ENCODE measurements around the gene RNASEH2A.

RNASEH2A gene

DNA sequence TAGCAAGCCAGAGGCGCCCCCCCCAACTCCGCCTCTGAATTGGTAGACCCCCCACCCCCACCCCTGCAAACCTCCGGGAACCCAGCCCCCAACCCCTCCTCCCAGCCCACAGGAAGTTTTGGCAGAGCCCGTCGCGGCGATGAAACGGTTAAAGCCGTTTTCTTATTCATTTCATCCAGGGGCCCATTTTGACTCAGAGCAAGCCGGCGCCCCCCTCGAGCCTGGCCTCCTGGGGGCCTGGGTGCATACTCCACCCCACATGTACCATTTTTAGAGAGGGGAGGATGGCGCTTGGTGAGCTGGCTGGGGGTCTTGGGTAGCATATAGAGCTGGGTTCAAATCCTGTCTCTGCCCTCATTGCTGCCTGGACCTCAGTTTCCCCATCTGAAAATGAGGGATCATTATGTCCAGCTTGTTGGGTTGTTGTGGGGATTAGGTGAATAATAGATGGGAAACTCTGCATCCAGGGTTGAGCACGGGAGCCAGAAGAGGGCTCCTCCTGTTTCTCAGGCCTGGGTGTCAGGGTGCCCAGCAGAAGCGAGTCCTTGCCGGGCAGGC lies 23.0 kb upstream of the RNASEH2A start:
- no peak for DNase-seq

DNA sequence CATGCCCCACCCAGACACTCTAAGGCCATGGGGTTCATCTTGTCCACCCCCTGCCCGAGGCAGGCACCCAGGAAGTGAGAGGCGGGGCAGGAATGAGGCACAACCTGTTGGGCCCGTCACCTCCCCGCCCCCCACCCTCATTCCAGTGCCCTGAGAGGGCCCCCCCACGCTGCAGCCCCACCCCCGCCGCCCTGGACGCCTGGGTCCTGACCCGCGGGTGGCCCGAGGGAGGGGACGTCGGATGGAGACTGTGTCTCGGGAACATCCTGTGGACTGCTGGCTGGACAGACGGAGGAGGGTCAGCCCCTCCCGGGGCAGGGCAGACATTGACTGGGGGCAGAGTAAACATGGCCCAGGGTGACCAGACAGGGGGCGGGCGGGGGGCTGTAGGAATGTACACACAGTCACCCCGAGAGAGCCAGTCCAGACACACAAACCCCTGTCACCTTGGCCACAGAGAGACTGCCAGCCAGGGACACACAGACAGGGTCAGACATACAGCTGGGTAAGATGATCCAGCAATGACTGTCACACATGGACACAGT lies 22.5 kb upstream of the RNASEH2A start:
- peak in 7 of 14 donors; percentile 19 to 49 (median 34) for DNase-seq

DNA sequence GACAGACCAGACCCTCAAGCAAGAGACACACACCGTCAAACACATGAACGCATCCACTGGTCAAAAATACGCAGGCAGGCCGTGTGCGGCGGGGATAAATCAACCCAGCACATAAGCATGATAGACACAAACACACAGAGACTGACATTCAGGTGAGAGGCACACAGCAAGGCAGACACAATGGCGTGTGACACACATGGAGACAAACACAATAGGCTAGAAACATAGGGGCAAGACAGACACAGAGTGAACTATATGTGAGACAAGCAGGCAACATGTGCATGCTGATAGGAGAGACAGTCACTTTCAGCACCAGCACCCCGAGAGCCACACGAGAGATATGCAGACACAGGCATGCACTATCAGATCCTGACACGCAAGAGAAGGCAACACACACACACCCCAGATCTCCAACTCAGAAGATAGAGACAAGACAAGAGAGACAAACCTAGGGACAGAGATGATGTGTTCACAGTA lies 22.0 kb upstream of the RNASEH2A start:
- peak in 4 of 14 donors; percentile 25 to 43 (median 33) for DNase-seq

DNA sequence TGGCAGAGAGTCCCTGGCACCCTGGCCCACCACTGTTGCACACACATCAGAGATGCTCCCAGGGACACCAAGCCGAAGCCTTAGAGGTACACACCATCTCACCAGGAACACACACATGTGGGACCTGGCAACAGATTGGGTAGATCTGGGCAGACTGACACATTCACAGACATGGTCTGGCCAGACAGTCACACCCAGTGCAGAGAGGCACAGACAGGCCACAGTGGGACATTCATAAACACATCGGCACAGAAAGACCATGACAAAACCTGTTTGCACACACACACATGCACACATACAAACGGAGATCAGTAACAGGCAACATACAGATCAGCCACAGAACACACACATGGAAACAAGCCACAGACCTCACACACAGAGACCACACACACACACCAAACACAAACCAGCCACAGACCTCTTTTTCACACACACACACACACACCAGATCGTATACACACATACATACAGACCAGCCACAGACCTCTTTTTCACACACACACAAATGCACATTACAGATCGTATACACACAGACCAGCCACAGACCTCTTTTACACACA lies 21.4 kb upstream of the RNASEH2A start:
- DNase-seq = peak in 3 of 14 donors; percentile 25 to 32 (median 29)

DNA sequence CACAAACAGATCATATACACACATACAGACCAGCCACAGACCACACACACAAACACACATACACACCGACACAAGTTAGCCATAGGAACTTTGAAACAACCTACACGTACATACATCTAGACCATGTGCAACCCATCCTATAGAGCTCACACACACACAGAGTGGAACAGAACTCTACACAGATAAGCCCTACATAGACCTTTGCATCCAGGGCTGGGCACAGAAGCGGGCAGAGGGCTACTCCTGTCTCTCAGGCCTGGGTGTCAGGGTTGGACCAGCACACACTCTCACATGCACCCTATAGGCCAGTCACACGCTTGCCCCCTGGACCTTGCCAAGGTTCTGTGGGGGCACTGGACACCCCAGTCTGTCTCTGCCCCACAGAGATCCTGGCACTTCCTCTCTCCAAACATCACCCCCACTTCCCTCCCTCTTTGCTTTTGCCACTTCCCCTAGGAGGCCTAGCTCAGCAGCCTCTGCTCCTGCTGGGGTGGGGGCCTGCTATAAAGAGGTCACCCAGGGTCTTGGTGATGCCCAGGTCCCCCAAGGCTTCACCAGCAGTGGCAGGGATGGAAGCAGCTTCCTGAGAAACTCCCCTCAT lies 20.9 kb upstream of the RNASEH2A start:
- peak in 6 of 14 donors; percentile 28 to 56 (median 46) for DNase-seq

DNA sequence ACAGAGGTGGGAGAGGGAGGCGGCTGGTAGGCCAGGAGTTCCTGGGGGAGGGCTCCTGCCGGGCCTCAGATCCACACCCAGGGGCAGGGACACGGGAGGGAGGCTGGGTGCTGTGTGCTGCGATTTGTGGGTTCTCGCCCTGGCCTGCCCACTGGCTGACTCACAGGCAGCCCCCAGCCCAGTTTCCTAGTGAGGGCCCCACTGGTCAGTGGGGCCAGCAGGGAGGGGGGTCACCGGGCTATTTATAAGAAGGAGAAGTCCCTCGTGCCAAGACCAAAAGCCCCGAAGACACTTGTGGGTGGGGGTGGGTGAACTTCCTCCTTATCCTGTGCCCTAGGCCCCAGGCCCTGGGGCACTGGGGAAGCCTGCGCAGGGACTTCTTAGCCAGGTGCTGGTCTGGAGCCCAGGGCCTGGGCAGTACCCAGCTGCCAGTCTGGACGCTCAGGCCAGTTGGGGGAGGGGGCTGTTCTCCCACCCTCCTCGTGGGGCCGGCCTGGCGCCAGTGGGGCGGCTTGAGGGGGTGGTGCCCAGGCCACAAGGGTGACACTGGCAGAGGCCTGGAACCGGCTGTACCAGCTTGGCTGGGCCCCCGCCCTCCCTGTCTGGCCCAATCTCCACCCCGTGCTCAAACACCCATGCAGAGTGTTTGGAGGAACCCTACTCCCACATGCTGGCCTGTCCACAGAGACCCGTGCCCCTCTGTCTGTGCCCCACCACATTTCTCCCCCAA lies 20.1 kb upstream of the RNASEH2A start:
- DNase-seq = peak in 11 of 14 donors; percentile 19 to 87 (median 68)

DNA sequence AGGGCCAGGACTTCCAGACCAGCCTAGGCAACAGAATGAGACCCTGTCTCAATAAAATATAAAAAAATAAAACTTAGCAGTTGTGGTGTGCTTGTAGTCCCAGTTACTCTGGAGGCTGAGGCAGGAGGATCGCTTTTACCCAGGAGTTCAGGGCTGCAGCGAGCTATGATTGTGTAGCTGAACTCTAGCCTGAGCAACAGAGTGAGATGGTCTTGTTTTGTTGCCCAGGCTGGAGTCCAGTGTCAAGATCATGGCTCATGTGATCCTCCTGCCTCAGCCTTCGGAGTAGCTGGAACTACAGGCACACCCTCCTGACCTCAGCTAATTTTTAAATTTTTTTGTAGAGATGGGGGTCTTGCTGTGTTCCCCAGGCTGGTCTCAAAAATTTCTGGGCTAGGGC lies 19.4 kb upstream of the RNASEH2A start:
- no peak for DNase-seq

DNA sequence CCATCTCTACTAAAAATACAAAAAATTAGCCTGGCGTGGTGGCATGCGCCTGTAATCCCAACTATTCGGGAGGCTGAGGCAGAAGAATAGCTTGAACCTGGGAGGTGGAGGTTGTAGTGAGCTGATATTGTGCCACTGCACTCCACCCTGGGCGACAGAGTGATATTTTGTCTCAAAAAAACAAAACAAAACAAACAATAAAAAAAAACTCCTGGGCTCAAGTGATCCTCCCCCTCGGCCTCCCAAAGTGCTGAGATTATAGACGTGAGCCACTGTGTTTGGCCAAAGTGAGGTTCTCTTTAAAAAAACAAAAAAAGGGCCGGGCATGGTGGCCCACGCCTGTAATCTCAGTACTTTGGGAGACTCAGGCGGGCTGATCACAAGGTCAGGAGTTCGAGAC lies 18.9 kb upstream of the RNASEH2A start:
- no peak for DNase-seq

DNA sequence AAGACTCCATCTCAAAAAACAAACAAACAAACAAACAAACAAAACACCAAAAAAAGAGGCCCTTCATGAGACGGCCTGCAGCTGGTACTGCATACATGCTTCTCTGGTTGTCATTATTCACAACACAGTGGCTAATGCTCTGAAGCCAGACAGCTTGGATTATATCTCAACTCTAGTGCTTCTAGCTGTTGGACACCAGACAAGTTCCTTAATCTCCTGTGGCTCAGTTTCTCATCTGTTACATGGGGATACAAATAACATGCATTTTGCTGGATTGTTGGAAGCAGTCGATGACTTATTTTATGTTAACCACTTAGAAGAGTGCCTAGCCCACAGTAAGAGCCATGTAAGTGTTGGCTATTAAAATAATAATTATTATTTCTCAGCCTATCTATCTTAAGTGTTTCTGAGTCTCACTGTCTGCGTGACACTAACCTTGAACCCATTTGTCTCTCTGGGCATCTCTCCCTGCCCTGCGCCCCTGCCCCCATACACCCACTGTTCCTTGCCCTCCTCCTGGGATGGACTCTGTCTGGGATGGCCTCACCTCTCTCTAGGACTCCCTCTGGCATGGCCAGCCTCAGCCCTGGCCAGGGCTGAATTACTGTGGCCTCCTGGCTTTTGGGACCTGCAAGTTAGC lies 18.2 kb upstream of the RNASEH2A start:
- peak in 1 of 14 donors; percentile 15 for DNase-seq

DNA sequence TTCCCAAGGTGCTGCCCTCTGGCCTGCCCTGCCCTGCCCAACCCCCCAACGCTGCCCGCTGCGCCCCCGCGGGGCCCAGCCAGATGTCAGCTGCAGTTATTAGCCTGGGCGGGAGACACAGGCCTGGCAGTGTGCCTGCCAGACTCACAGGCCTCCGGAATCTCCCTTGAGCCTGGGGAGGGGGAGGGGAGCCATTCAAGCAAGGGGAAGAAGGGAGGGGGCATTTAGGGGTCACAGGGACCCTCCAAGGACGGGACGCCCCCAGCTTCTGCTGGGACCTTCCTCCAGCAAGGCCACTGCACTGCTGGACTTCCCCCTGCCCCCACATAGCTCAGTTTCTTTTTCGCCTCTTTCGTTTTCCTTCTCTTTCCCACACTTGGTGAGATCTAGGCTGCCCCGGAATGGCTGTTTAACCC lies 17.7 kb upstream of the RNASEH2A start:
- DNase-seq = peak in 9 of 14 donors; percentile 32 to 73 (median 64)

DNA sequence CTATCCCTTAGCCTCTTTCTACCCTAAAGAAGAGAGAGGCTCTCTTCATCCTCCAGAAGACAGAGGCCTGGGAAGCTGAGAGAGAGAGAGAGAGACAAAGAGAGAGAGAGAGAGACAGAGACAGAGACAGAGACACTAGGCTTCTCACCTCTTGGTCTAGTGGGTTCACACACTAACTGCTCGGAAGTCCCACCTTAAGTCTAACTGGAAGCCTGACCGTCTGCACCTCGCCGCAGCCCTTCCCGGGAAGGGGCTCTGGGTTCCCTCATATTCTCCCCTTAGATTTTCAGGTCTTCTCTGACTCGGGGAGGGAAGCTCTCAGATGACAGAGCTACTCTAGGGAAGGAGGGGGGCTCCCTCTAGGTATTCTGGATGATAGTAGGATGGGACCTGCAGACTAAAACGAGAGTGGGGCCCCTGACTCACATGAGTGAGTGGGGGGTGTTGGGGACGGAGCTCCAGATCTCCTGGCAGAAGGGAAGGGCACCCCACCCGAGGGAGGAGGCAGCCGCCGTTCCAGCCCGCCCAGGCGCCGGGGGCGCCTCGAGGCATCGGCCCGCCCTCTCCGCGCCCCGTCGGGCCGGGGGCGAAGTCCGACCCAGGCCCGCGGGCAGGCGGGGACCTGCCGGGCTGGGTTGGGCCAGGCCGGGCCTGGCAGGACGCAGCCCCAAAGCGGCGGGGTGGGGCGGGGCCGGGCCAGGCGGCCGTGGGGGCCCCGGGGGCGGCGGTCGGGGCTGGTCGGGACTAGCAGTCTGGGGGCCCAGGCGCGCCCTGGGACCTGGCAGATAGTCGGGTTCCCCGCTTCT lies 17.1 kb upstream of the RNASEH2A start:
- peak in 4 of 14 donors; percentile 42 to 62 (median 58) for DNase-seq

DNA sequence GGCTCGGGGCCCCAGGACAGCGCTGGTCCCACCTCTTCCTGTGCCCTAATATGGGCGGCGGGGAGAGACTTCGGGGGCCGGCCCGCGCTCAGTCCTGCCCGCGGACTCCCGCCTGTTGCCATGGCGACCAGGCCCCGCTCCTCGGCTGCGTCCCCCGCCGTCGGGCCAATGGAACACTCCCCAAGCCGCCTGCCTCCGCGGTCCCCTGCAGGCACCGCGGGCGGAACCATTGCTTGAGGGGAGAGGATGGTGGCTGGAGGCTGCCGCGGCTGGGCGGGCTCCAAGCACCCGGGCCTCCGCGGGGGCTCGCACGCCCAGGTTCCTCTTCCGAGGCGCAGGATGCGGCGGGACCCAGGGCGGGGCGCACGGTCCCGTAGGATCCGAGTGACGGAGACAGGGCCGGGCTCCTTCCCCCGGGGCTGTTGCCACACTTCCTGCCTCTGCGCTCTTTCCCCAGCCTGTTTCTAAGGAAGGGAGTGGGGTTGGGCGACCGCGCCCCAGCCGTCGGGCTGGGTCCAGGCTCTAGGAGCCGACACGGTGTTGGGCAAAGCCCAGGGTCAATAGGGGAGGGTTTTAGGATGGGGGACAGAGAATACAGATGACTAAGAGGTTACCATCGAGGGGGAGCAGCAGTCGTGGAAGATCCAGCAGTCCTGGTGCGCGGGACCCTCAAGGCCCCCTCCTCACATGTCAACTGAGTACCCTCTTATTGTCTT lies 16.3 kb upstream of the RNASEH2A start:
- peak; percentile 54 to 95 (median 86) for DNase-seq

DNA sequence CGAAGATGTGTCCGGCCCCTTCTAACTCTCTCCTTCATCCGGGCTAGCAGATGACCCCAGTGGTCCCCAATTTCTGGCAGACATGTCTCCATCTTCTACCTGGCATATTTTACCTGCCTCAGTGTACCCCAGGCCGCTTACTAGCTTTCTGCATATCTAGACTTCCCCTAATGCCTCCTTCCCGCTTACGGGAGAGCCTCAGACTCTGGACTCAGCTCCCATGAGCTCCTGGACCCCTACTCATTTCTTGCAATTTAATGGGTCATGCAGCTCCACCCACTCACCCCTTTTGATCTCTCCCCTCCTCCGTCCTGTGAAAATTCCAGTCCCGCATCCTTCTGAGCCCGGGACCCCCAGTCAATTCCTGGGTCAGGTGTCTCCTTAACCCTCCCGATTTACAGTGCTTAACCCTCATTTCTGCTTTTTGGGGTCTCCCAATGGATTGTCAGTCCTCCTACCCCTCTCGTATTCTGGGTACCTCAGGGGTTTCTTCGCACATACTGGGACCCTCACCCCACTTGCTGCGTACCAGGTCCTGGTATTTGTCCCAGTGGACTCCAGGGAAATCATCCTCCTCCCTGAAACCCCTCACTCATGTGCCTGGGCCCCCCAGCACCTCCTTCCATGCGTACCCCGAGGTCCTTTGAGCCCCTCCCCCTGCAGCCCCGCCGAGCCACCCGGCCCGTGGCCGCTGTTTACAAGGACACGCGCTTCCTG lies 15.6 kb upstream of the RNASEH2A start:
- peak in 2 of 14 donors; percentile 19 to 61 for DNase-seq

DNA sequence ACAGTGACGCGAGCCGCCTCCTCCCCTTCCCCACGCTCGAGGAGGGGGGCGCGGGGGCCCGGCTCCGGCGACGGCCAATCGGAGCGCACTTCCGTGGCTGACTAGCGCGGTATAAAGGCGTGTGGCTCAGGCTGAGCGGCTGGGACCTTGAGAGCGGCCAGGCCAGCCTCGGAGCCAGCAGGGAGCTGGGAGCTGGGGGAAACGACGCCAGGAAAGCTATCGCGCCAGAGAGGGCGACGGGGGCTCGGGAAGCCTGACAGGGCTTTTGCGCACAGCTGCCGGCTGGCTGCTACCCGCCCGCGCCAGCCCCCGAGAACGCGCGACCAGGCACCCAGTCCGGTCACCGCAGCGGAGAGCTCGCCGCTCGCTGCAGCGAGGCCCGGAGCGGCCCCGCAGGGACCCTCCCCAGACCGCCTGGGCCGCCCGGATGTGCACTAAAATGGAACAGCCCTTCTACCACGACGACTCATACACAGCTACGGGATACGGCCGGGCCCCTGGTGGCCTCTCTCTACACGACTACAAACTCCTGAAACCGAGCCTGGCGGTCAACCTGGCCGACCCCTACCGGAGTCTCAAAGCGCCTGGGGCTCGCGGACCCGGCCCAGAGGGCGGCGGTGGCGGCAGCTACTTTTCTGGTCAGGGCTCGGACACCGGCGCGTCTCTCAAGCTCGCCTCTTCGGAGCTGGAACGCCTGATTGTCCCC lies 14.9 kb upstream of the RNASEH2A start, which contains the start of gene JUNB:
TSS of gene JUNB (plus strand) at position 142 of the 706 bp plus-strand sequence. CDS start at position 428, 286 bp downstream.
- DNase-seq = peak; percentile 67 to 99 (median 96)

DNA sequence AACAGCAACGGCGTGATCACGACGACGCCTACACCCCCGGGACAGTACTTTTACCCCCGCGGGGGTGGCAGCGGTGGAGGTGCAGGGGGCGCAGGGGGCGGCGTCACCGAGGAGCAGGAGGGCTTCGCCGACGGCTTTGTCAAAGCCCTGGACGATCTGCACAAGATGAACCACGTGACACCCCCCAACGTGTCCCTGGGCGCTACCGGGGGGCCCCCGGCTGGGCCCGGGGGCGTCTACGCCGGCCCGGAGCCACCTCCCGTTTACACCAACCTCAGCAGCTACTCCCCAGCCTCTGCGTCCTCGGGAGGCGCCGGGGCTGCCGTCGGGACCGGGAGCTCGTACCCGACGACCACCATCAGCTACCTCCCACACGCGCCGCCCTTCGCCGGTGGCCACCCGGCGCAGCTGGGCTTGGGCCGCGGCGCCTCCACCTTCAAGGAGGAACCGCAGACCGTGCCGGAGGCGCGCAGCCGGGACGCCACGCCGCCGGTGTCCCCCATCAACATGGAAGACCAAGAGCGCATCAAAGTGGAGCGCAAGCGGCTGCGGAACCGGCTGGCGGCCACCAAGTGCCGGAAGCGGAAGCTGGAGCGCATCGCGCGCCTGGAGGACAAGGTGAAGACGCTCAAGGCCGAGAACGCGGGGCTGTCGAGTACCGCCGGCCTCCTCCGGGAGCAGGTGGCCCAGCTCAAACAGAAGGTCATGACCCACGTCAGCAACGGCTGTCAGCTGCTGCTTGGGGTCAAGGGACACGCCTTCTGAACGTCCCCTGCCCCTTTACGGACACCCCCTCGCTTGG lies 14.1 kb upstream of the RNASEH2A start:
- peak in 10 of 14 donors; percentile 44 to 74 (median 67) for DNase-seq

DNA sequence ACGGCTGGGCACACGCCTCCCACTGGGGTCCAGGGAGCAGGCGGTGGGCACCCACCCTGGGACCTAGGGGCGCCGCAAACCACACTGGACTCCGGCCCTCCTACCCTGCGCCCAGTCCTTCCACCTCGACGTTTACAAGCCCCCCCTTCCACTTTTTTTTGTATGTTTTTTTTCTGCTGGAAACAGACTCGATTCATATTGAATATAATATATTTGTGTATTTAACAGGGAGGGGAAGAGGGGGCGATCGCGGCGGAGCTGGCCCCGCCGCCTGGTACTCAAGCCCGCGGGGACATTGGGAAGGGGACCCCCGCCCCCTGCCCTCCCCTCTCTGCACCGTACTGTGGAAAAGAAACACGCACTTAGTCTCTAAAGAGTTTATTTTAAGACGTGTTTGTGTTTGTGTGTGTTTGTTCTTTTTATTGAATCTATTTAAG lies 13.5 kb upstream of the RNASEH2A start:
- peak in 4 of 14 donors; percentile 47 to 65 (median 52) for DNase-seq

DNA sequence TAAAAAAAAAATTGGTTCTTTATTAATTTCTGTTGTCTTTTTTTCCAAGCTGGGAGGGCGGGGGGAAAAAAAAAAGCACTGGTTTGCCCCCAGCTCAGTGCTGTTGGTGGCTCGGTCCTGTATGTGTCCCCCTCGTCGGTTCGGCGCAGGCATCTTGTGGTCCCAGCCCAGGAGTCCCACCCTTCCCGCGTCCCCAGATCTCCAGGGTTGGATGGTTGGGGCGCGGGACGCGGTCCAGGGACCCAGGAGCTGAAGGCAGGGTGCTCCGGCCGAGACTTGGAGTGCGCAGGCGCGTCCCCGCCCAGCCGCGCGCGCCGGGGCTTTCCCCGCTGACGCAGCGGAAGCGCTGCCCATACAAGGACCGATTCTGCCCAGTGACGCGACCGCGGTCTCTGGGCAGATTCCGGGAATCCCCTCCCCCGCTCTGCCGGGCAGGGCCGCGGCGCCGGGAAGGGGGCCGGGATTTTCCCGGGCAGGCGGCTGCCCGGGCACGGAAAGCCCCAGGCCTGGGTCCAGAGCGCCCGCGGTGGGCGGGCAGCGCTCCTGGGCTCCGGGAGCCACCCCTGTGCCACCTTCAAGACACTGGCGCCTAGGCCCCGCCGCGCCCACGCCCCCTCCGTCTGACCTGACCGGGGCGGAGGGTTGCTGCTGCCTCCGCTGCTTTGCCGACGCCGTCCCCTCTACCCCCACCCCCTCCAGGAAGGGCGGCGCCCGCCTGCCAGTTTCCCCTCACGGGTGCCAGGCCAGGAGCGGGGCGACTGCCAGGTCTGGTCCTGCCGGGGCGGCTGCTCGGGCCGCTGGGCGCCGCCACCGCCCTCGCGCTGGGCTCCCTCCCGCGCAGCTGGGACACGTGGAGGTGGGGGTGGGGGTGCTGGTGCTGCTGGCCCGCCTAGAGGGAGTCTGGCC lies 12.8 kb upstream of the RNASEH2A start:
- peak; percentile 52 to 96 (median 88) for DNase-seq

Measured in C1 segment of cervical spinal cord (tissue), 14 donors.